Endometrial microvascular endothelial cells (primary cell): ENCODE measurements around the gene PSMD10. TPM values are rescaled to one million over a fixed set of nuclear protein-coding genes. Genes with fewer than 3 reads are reported as not detected.

Experiments
- in situ Hi-C: cut with HindIII; loops from 2 replicates; pipeline ENCODE4 v1.10.0; 2017; ENCODE audit warnings: low sequenced_read_pairs, low pct_unique_long_range_greater_than_20kb; ENCODE audit errors: inconsistent ontology term
- total RNA-seq: library from RNA; depleted of rRNA; stranded (reverse); fragments of >200 nt; gene quantifications from one replicate; pipeline ENCODE4 v1.2.3, GENCODE V29; 2015; ENCODE audit errors: inconsistent ontology term

The PSMD10 gene
- total RNA-seq, result 156 TPM

- in situ Hi-C loops, result no loop called here
Measured at GRCh38 chrX:108091264-108091877, at the start of gene PSMD10, which contains the start of gene ATG4A. Gene PSMD10 (minus strand): TSS chrX:108091542. CDS start chrX:108091520, 22 bp downstream. Gene ATG4A (plus strand): TSS chrX:108091778. CDS start chrX:108091827, 49 bp downstream.

- in situ Hi-C loops, result no loop called here
Measured at GRCh38 chrX:108138814-108139702, 47.7 kb upstream of the PSMD10 start.

- in situ Hi-C loops, result no loop called here
Measured at GRCh38 chrX:108134724-108135123, 43.4 kb upstream of the PSMD10 start.

GRCh38 chrX:108132876-108133275 is 41.5 kb upstream of the PSMD10 start:
- in situ Hi-C loops, result no loop called here

GRCh38 chrX:108132034-108132433 is 40.7 kb upstream of the PSMD10 start:
- in situ Hi-C loops, result no loop called here

GRCh38 chrX:108131471-108131870 is 40.1 kb upstream of the PSMD10 start:
- in situ Hi-C loops, result no loop called here

GRCh38 chrX:108130889-108131288 is 39.5 kb upstream of the PSMD10 start:
- in situ Hi-C loops, result no loop called here

- in situ Hi-C loops, result no loop called here
Measured at GRCh38 chrX:108127152-108127551, 35.8 kb upstream of the PSMD10 start.

GRCh38 chrX:108126661-108127060 is 35.3 kb upstream of the PSMD10 start:
- in situ Hi-C loops, result no loop called here

GRCh38 chrX:108123591-108124366 is 32.4 kb upstream of the PSMD10 start:
- in situ Hi-C loops, result no loop called here

GRCh38 chrX:108122748-108123147 is 31.4 kb upstream of the PSMD10 start:
- in situ Hi-C loops, result no loop called here

GRCh38 chrX:108121291-108121690 is 29.9 kb upstream of the PSMD10 start:
- in situ Hi-C loops, result no loop called here

GRCh38 chrX:108117988-108118387 is 26.6 kb upstream of the PSMD10 start:
- in situ Hi-C loops, result no loop called here

- in situ Hi-C loops, result no loop called here
Measured at GRCh38 chrX:108114541-108114940, 23.2 kb upstream of the PSMD10 start.

- in situ Hi-C loops, result no loop called here
Measured at GRCh38 chrX:108105473-108105872, 14.1 kb upstream of the PSMD10 start.

- in situ Hi-C loops, result no loop called here
Measured at GRCh38 chrX:108097380-108097779, 6.0 kb upstream of the PSMD10 start.

GRCh38 chrX:108091878-108092291 is 543 bp upstream of the PSMD10 start:
- in situ Hi-C loops, result no loop called here

- in situ Hi-C loops, result no loop called here
Measured at GRCh38 chrX:108090491-108091263, 665 bp downstream of the PSMD10 start.

GRCh38 chrX:108088511-108088910 is 2.8 kb downstream of the PSMD10 start:
- in situ Hi-C loops, result no loop called here
